ENCODE data around the gene ABO. TPM values are rescaled to one million over a fixed set of nuclear protein-coding genes. Genes with fewer than 3 reads are reported as not detected.

The ABO gene
- total and polyA plus RNA-seq, 2 donors (not counting 1 experiment from before 2014, with no cell fraction given), result not detected

GRCh38 chr9:133256686-133257091 is 18.3 kb downstream of the ABO start:
- no peak overlapping the region for H3K4me2 ChIP-seq (replicated peaks; ENCODE audit: low read depth, low read length, poor library complexity, severe bottlenecking)
- H3K4me1 Mint-ChIP-seq, result no peaks in the 10 kb centered on the region
- no peaks in the 10 kb centered on the region for H4K20me1 ChIP-seq (ENCODE audit: control insufficient read depth, insufficient read depth, low read length, poor library complexity, severe bottlenecking)
- H3K9ac ChIP-seq (ENCODE audit: low read length), result no peak overlapping the region
- peaks cover 0 to 13% (median 0%) of the 10 kb centered on the region in 3 donors for H3K9me3 ChIP-seq (ENCODE audit: control extremely low read depth in 1 of 3, control insufficient read depth in 2 of 3, insufficient read depth in 1 of 3, low read length in 2 of 3)
- DNase-seq, result no peak
- TF ChIP-seq EZH2 (IDR thresholded peaks at IDR 0.05; ENCODE audit: borderline replicate concordance, insufficient read depth, low read depth, low read length, poor library complexity, severe bottlenecking) (no peak), CTCF (IDR thresholded peaks at IDR 0.05) (no peak)
- H3K9me3 Mint-ChIP-seq (ENCODE audit: insufficient read depth), result peaks cover 2% of the 10 kb centered on the region
- H3K4me1 ChIP-seq (ENCODE audit: control insufficient read depth in 2 of 2, insufficient read depth in 2 of 2, low read length in 2 of 2), result no peaks in the 10 kb centered on the region
- H3K27me3 ChIP-seq (replicated peaks in 1 of 4; ENCODE audit: control extremely low read depth in 1 of 4, control insufficient read depth in 3 of 4, insufficient read depth in 4 of 4, low read length in 3 of 4), result peaks cover 0 to 24% (median 0%) of the 10 kb centered on the region in 4 experiments
- no peak overlapping the region for H3K27ac Mint-ChIP-seq
- no peak overlapping the region for H3K4me3 Mint-ChIP-seq
- H3K4me3 ChIP-seq (ENCODE audit: control extremely low read depth in 1 of 5, extremely low read depth in 1 of 5, insufficient read depth in 1 of 5, low read depth in 2 of 5, low read length in 4 of 5), result no peak overlapping the region
- H3K27ac ChIP-seq (ENCODE audit: low read length in 2 of 2), result no peak overlapping the region
- no peaks in the 10 kb centered on the region for H3K79me2 ChIP-seq (ENCODE audit: control insufficient read depth, insufficient read depth, low read length)
- no peak overlapping the region for H2AFZ ChIP-seq (ENCODE audit: insufficient read depth, low read depth, low read length, poor library complexity, severe bottlenecking)
- CTCF ChIA-PET, result no interaction called here
- H3K36me3 ChIP-seq (replicated peaks in 1 of 2; ENCODE audit: control extremely low read depth in 1 of 2, control insufficient read depth in 1 of 2, extremely low read depth in 1 of 2, insufficient read depth in 2 of 2, low read length in 1 of 2), result no peaks in the 10 kb centered on the region
- POLR2A ChIA-PET, result no interaction called here
- ATAC-seq (ENCODE audit: low read depth), result no peak
- WGBS (ENCODE audit: insufficient coverage), result 46% methylated on average over 10 of the region's 10 CpGs
- peaks cover 17% of the 10 kb centered on the region for H3K27me3 Mint-ChIP-seq
- intact Hi-C loops (cut with micrococcal nuclease), result no loop called here

GRCh38 chr9:133256136-133256461 is 18.9 kb downstream of the ABO start:
- intact Hi-C loops (cut with micrococcal nuclease), result no loop called here
- H3K27ac Mint-ChIP-seq, result no peak overlapping the region
- DNase-seq (no peak), ATAC-seq (ENCODE audit: low read depth) (no peak)
- TF ChIP-seq EZH2 (IDR thresholded peaks at IDR 0.05; ENCODE audit: borderline replicate concordance, insufficient read depth, low read depth, low read length, poor library complexity, severe bottlenecking) (no peak), CTCF (IDR thresholded peaks at IDR 0.05) (no peak)
- H2AFZ ChIP-seq (ENCODE audit: insufficient read depth, low read depth, low read length, poor library complexity, severe bottlenecking), result no peak overlapping the region
- no peak overlapping the region for H3K4me3 Mint-ChIP-seq
- peaks cover 2% of the 10 kb centered on the region for H3K9me3 Mint-ChIP-seq (ENCODE audit: insufficient read depth)
- H3K79me2 ChIP-seq (ENCODE audit: control insufficient read depth, insufficient read depth, low read length), result no peaks in the 10 kb centered on the region
- ChIA-PET POLR2A (no interaction called here), CTCF (no interaction called here)
- H3K9ac ChIP-seq (ENCODE audit: low read length), result no peak overlapping the region
- peaks cover 0 to 13% (median 0%) of the 10 kb centered on the region in 3 donors for H3K9me3 ChIP-seq (ENCODE audit: control extremely low read depth in 1 of 3, control insufficient read depth in 2 of 3, insufficient read depth in 1 of 3, low read length in 2 of 3)
- H3K27ac ChIP-seq (ENCODE audit: low read length in 2 of 2), result no peak overlapping the region
- no peaks in the 10 kb centered on the region for H4K20me1 ChIP-seq (ENCODE audit: control insufficient read depth, insufficient read depth, low read length, poor library complexity, severe bottlenecking)
- no peak overlapping the region for H3K4me2 ChIP-seq (replicated peaks; ENCODE audit: low read depth, low read length, poor library complexity, severe bottlenecking)
- no peaks in the 10 kb centered on the region for H3K4me1 Mint-ChIP-seq
- H3K27me3 Mint-ChIP-seq, result peaks cover 17% of the 10 kb centered on the region
- H3K27me3 ChIP-seq (replicated peaks in 1 of 4; ENCODE audit: control extremely low read depth in 1 of 4, control insufficient read depth in 3 of 4, insufficient read depth in 4 of 4, low read length in 3 of 4), result peaks cover 0 to 22% (median 0%) of the 10 kb centered on the region in 4 experiments
- H3K36me3 ChIP-seq (replicated peaks in 1 of 2; ENCODE audit: control extremely low read depth in 1 of 2, control insufficient read depth in 1 of 2, extremely low read depth in 1 of 2, insufficient read depth in 2 of 2, low read length in 1 of 2), result no peaks in the 10 kb centered on the region
- no peak overlapping the region for H3K4me3 ChIP-seq (ENCODE audit: control extremely low read depth in 1 of 5, extremely low read depth in 1 of 5, insufficient read depth in 1 of 5, low read depth in 2 of 5, low read length in 4 of 5)
- no peaks in the 10 kb centered on the region for H3K4me1 ChIP-seq (ENCODE audit: control insufficient read depth in 2 of 2, insufficient read depth in 2 of 2, low read length in 2 of 2)
- WGBS (ENCODE audit: insufficient coverage), result 96% methylated on average over 30 of the region's 30 CpGs

Data from B cell (primary cell).